ENCODE measurements around the gene NCKAP5. TPM values are rescaled to one million over a fixed set of nuclear protein-coding genes. Genes with fewer than 3 reads are reported as not detected.

NCKAP5 gene
- polyA plus RNA-seq, 3 donors: not detected

GRCh38 chr2:133146893-133147292 lies 421.4 kb downstream of the NCKAP5 start:
- H2AFZ ChIP-seq (ENCODE audit: insufficient read depth, low read depth, low read length, poor library complexity, severe bottlenecking): no peak overlapping the region
- H3K4me1 Mint-ChIP-seq: no peaks in the 10 kb centered on the region
- no CpG with 5 or more reads among the region's 1 CpG for WGBS (ENCODE audit: insufficient coverage)
- H3K9ac ChIP-seq (ENCODE audit: insufficient read depth, low read length, poor library complexity, severe bottlenecking): no peak overlapping the region
- H3K36me3 ChIP-seq (replicated peaks in 1 of 2; ENCODE audit: control insufficient read depth in 1 of 2, insufficient read depth in 2 of 2, low read length in 2 of 2): no peaks in the 10 kb centered on the region
- DNase-seq: no peak
- intact Hi-C loops (cut with micrococcal nuclease): no loop called here
- no peak overlapping the region for H3K4me3 Mint-ChIP-seq
- H3K4me2 ChIP-seq (replicated peaks; ENCODE audit: extremely low read depth, low read length, poor library complexity, severe bottlenecking): no peak overlapping the region
- H3K27ac Mint-ChIP-seq: no peak overlapping the region
- no peaks in the 10 kb centered on the region for H3K36me3 Mint-ChIP-seq
- no peaks in the 10 kb centered on the region for H3K9me3 ChIP-seq (replicated peaks in 1 of 2; ENCODE audit: control insufficient read depth in 1 of 2, insufficient read depth in 1 of 2, low read length in 2 of 2)
- no peaks in the 10 kb centered on the region for H3K27me3 Mint-ChIP-seq (ENCODE audit: low read depth in 3 of 3)
- no peaks in the 10 kb centered on the region for H4K20me1 ChIP-seq (ENCODE audit: insufficient read depth, low read length)
- H3K9me3 Mint-ChIP-seq: no peaks in the 10 kb centered on the region
- no peaks in the 10 kb centered on the region for H3K4me1 ChIP-seq (ENCODE audit: control insufficient read depth in 1 of 2, insufficient read depth in 2 of 2, low read length in 2 of 2)
- TF ChIP-seq CTCF (IDR thresholded peaks at IDR 0.05): no peak
- no peak overlapping the region for H3K27ac ChIP-seq (ENCODE audit: low read depth in 1 of 2, low read length in 2 of 2)
- no peaks in the 10 kb centered on the region for H3K79me2 ChIP-seq (ENCODE audit: insufficient read depth, low read length)
- H3K27me3 ChIP-seq (ENCODE audit: control insufficient read depth in 2 of 2, insufficient read depth in 2 of 2, low read length in 2 of 2): no peaks in the 10 kb centered on the region
- no peak overlapping the region for H3K4me3 ChIP-seq (replicated peaks in 1 of 3; ENCODE audit: low read depth in 2 of 3, low read length in 3 of 3)

GRCh38 chr2:133143645-133144044 lies 424.6 kb downstream of the NCKAP5 start:
- Histone ChIP-seq H3K27me3 (ENCODE audit: control insufficient read depth in 2 of 2, insufficient read depth in 2 of 2, low read length in 2 of 2) (no peaks in the 10 kb centered on the region), H3K4me1 (ENCODE audit: control insufficient read depth in 1 of 2, insufficient read depth in 2 of 2, low read length in 2 of 2) (no peaks in the 10 kb centered on the region), H3K4me3 (replicated peaks in 1 of 3; ENCODE audit: low read depth in 2 of 3, low read length in 3 of 3) (no peak overlapping the region), H3K4me2 (replicated peaks; ENCODE audit: extremely low read depth, low read length, poor library complexity, severe bottlenecking) (no peak overlapping the region), H2AFZ (ENCODE audit: insufficient read depth, low read depth, low read length, poor library complexity, severe bottlenecking) (no peak overlapping the region), H3K27ac (ENCODE audit: low read depth in 1 of 2, low read length in 2 of 2) (no peak overlapping the region), H3K9me3 (replicated peaks in 1 of 2; ENCODE audit: control insufficient read depth in 1 of 2, insufficient read depth in 1 of 2, low read length in 2 of 2) (no peaks in the 10 kb centered on the region), H3K79me2 (ENCODE audit: insufficient read depth, low read length) (no peaks in the 10 kb centered on the region), H3K9ac (ENCODE audit: insufficient read depth, low read length, poor library complexity, severe bottlenecking) (no peak overlapping the region), H3K36me3 (replicated peaks in 1 of 2; ENCODE audit: control insufficient read depth in 1 of 2, insufficient read depth in 2 of 2, low read length in 2 of 2) (no peaks in the 10 kb centered on the region), H4K20me1 (ENCODE audit: insufficient read depth, low read length) (no peaks in the 10 kb centered on the region)
- H3K36me3 Mint-ChIP-seq: no peaks in the 10 kb centered on the region
- H3K9me3 Mint-ChIP-seq: no peaks in the 10 kb centered on the region
- WGBS (ENCODE audit: insufficient coverage): no CpG with 5 or more reads among the region's 1 CpG
- H3K27ac Mint-ChIP-seq: no peak overlapping the region
- H3K27me3 Mint-ChIP-seq (ENCODE audit: low read depth in 3 of 3): no peaks in the 10 kb centered on the region
- intact Hi-C loops (cut with micrococcal nuclease): no loop called here
- no peak overlapping the region for H3K4me3 Mint-ChIP-seq
- DNase-seq: no peak
- no peak for TF ChIP-seq CTCF (IDR thresholded peaks at IDR 0.05)
- H3K4me1 Mint-ChIP-seq: no peaks in the 10 kb centered on the region
